Bronchial epithelial cell (primary cell): Measurements from ENCODE around the gene PMM2. TPM values are rescaled to one million over a fixed set of nuclear protein-coding genes. Genes with fewer than 3 reads are reported as not detected.
"Not testable (repeated sequence)": the region's sequence is repeated elsewhere in the genome, so short reads cannot be mapped to it uniquely, and the experiment has no call there.

Source experiments
- DNase-seq: peaks from one replicate; pipeline ENCODE4 v3.0.0-alpha.2; 2010; ENCODE audit warnings: low read depth
- FAIRE-seq: peaks from 2 replicates; lab custom pipeline; 2011; peaks lifted over from hg19 to GRCh38; lab: Jason Lieb, UNC
- H3K27me3 ChIP-seq: 2 replicates; pipeline ENCODE4 v1.5.1; 2011; ENCODE audit warnings: low read length; ENCODE audit not compliant: control insufficient read depth, insufficient read depth
- H3K36me3 ChIP-seq: 2 replicates; pipeline ENCODE4 v1.5.1; 2011; ENCODE audit warnings: low read length; ENCODE audit not compliant: control insufficient read depth, insufficient read depth
- H3K4me3 ChIP-seq: 2 replicates; pipeline ENCODE4 v1.5.1; 2011; ENCODE audit warnings: mild to moderate bottlenecking, low read depth, low read length, control low read depth
- CTCF ChIP-seq: IDR thresholded peaks from 2 replicates; pipeline ENCODE4 v1.5.1; 2011; ENCODE audit warnings: mild to moderate bottlenecking, moderate library complexity, low read length, control low read depth, inconsistent platforms; ENCODE audit not compliant: insufficient read depth, severe bottlenecking
- total RNA-seq: library from RNA; depleted of rRNA; stranded (reverse); fragments of >200 nt; gene quantifications from 2 replicates; pipeline ENCODE4 v1.2.1, GENCODE V29; 2014

Gene PMM2
- total RNA-seq, 1 donor from 2014 or later = 25.5 TPM

- peak overlapping the region; percentile 51 for H3K4me3 ChIP-seq
- FAIRE-seq = no peak
Measured at GRCh38 chr16:8867216-8867931, 69.7 kb downstream of the PMM2 start.

GRCh38 chr16:8867932-8868415 lies 70.3 kb downstream of the PMM2 start:
- peak overlapping the region; percentile 51 for H3K4me3 ChIP-seq

More at GRCh38 chr16:8867216-8867931, 69.7 kb downstream of the PMM2 start:
- no peak for TF ChIP-seq CTCF
- Histone ChIP-seq H3K27me3 (no peaks in the 10 kb centered on the region), H3K36me3 (peaks cover 2% of the 10 kb centered on the region)
- no peak for DNase-seq

GRCh38 chr16:8868416-8869211 lies 71.0 kb downstream of the PMM2 start, which contains the start of gene CARHSP1:
Gene CARHSP1, minus strand, starts transcription at chr16:8869006. Its CDS starts 9,678 bp downstream, at chr16:8859328.
- H3K27me3 ChIP-seq = no peaks in the 10 kb centered on the region
- H3K4me3 ChIP-seq = peak within 1 kb of the TSS; percentile 51
- TF ChIP-seq CTCF = no peak
- peak; percentile 75 for DNase-seq
- H3K36me3 ChIP-seq = peaks cover 2% of the 10 kb centered on the region
- FAIRE-seq = no peak

More at GRCh38 chr16:8867932-8868415, 70.3 kb downstream of the PMM2 start:
- peaks cover 2% of the 10 kb centered on the region for H3K36me3 ChIP-seq
- H3K27me3 ChIP-seq = no peaks in the 10 kb centered on the region
- TF ChIP-seq CTCF = no peak
- FAIRE-seq (no peak), DNase-seq (no peak)

GRCh38 chr16:8869212-8869987 lies 71.8 kb downstream of the PMM2 start:
- no peaks in the 10 kb centered on the region for H3K36me3 ChIP-seq
- DNase-seq = no peak
- H3K4me3 ChIP-seq = peak overlapping the region; percentile 26
- TF ChIP-seq CTCF = no peak
- no peak for FAIRE-seq
- H3K27me3 ChIP-seq = no peaks in the 10 kb centered on the region

GRCh38 chr16:8869988-8870241 lies 72.3 kb downstream of the PMM2 start:
- H3K27me3 ChIP-seq, H3K4me3 ChIP-seq, FAIRE-seq, DNase-seq, H3K36me3 ChIP-seq: not testable (repeated sequence)
